Measurements from ENCODE around the gene FNTB.

Gene FNTB

DNA sequence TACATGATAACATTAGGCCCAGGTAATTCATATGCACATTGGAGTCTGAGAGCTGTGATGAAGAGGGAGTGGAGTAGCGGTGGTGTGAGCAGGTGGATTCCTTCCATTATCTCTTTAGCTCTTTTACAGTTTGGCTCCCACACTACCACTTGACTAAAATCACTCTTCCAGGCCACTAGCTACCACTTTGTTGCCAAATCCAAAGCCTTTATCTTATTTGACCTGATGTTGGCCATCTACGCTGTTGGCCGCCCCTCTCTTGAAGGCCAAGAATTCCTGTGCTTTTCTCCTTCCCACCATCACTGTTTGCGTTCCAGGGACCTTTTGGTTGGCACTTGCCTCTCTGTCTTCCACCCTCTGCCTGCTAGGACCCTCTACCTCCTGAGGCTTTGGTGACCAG is 119.6 kb downstream of the FNTB start:
- TF ChIP-seq, protein P1, sequence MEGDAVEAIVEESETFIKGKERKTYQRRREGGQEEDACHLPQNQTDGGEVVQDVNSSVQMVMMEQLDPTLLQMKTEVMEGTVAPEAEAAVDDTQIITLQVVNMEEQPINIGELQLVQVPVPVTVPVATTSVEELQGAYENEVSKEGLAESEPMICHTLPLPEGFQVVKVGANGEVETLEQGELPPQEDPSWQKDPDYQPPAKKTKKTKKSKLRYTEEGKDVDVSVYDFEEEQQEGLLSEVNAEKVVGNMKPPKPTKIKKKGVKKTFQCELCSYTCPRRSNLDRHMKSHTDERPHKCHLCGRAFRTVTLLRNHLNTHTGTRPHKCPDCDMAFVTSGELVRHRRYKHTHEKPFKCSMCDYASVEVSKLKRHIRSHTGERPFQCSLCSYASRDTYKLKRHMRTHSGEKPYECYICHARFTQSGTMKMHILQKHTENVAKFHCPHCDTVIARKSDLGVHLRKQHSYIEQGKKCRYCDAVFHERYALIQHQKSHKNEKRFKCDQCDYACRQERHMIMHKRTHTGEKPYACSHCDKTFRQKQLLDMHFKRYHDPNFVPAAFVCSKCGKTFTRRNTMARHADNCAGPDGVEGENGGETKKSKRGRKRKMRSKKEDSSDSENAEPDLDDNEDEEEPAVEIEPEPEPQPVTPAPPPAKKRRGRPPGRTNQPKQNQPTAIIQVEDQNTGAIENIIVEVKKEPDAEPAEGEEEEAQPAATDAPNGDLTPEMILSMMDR (IDR thresholded peaks at IDR 0.05; ENCODE audit: low read depth, low read length), result no peak
- no peak for DNase-seq (ENCODE audit: low read depth in 2 of 2)
- H3K4me3 ChIP-seq (replicated peaks in 1 of 2; ENCODE audit: low read depth in 2 of 2, low read length in 2 of 2), result no peak overlapping the region

- DNase-seq (ENCODE audit: low read depth in 2 of 2), result no peak
- H3K4me3 ChIP-seq (replicated peaks in 1 of 2; ENCODE audit: low read depth in 2 of 2, low read length in 2 of 2), result no peak overlapping the region
- TF ChIP-seq, protein P1 (IDR thresholded peaks at IDR 0.05; ENCODE audit: low read depth, low read length), result no peak
Measured at GRCh38 chr14:65106736-65107135, 120.0 kb downstream of the FNTB start.

DNA sequence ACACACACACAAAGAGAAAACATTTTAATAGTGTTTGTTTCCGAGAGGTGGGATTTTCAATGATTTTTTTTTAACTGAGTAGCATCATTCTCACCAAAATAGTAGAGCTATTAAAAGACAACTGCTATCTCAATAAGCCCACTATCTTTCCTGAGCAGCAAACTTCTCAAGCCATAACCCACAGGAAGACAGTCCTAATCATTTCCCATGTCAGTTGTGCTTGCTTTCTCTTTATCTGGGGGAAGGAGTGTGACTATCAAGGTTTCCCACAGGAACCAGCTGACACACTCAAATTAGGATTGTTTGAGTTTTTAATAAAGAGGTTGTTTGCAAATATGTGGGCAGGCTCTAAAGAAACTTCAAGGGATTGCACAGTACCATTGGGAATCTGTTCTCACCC is 120.5 kb downstream of the FNTB start:
- DNase-seq (ENCODE audit: low read depth in 2 of 2), result no peak
- TF ChIP-seq, protein P1 (IDR thresholded peaks at IDR 0.05; ENCODE audit: low read depth, low read length), result no peak
- no peak overlapping the region for H3K4me3 ChIP-seq (replicated peaks in 1 of 2; ENCODE audit: low read depth in 2 of 2, low read length in 2 of 2)

DNA sequence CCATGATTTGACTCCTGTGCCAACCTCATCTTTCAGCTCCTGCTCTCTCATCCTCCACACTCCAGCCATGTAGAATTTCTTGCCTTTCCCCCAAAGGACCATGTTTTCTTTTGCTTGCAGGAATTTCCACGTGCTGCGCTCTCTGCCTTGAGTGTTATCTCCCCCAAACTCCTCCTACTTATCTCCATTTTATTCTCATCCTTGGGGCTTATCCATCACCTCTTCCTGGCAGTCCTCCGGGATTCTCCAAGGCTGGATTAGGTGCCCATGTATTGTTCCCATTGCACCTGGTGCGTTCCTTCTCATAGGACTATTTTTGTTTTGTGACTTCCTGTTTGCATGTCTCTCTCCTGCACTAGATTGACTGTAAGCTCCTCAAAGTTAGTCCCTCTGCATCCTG is 122.7 kb downstream of the FNTB start:
- DNase-seq (ENCODE audit: low read depth in 2 of 2), result no peak
- no peak overlapping the region for H3K4me3 ChIP-seq (replicated peaks in 1 of 2; ENCODE audit: low read depth in 2 of 2, low read length in 2 of 2)
- TF ChIP-seq, protein P1 (IDR thresholded peaks at IDR 0.05; ENCODE audit: low read depth, low read length), result no peak

GRCh38 chr14:65110525-65110924 is 123.8 kb downstream of the FNTB start:
- TF ChIP-seq, protein P1 (IDR thresholded peaks at IDR 0.05; ENCODE audit: low read depth, low read length), result no peak
- DNase-seq (ENCODE audit: low read depth in 2 of 2), result no peak
- no peak overlapping the region for H3K4me3 ChIP-seq (replicated peaks in 1 of 2; ENCODE audit: low read depth in 2 of 2, low read length in 2 of 2)
